CD14-positive monocyte (primary cell): ENCODE data around the gene HMOX1. TPM values are rescaled to one million over a fixed set of nuclear protein-coding genes. Genes with fewer than 3 reads are reported as not detected.

Experiments
- DNase-seq, 3 donors: peaks; one replicate each; pipeline ENCODE4 v3.0.0-alpha.2; 2011 to 2022
- H2AFZ ChIP-seq: 2 replicates; pipeline ENCODE4 v1.6.0; 2012; ENCODE audit warnings: mild to moderate bottlenecking, low read depth, low read length, inconsistent platforms; ENCODE audit not compliant: insufficient read depth, poor library complexity, severe bottlenecking
- H3K27ac ChIP-seq, 2 donors: 1 replicate in 1 of 2; 2 replicates in 1 of 2; pipeline ENCODE4 v1.5.1; 2012 to 2013; ENCODE audit warnings: low read length in 2 of 2, control low read depth in 1 of 2, inconsistent platforms in 1 of 2, low read depth in 1 of 2, mild to moderate bottlenecking in 1 of 2
- H3K27me3 ChIP-seq, 2 donors: one replicate each; pipeline versions ENCODE4 v1.6.0 to v1.6.1; 2011 to 2013; ENCODE audit warnings: low read length in 2 of 2; ENCODE audit not compliant: control insufficient read depth in 2 of 2, insufficient read depth in 2 of 2
- H3K36me3 ChIP-seq, 2 donors: replicated peaks in 1 of 2; 1 replicate in 1 of 2; 2 replicates in 1 of 2; pipeline versions ENCODE4 v1.5.1 to v1.6.1; 2012 to 2013; ENCODE audit warnings: low read length in 2 of 2, control low read depth in 1 of 2, inconsistent platforms in 1 of 2, mild to moderate bottlenecking in 1 of 2; ENCODE audit not compliant: insufficient read depth in 2 of 2, control insufficient read depth in 1 of 2
- H3K4me1 ChIP-seq, 2 donors: 1 replicate in 1 of 2; 2 replicates in 1 of 2; pipeline versions ENCODE4 v1.5.1 to v1.6.1; 2012 to 2013; ENCODE audit warnings: low read length in 2 of 2, control low read depth in 1 of 2, inconsistent platforms in 1 of 2, mild to moderate bottlenecking in 1 of 2, moderate library complexity in 1 of 2; ENCODE audit not compliant: insufficient read depth in 2 of 2, control insufficient read depth in 1 of 2
- H3K4me2 ChIP-seq: replicated peaks from 2 replicates; pipeline ENCODE3; 2012; ENCODE audit warnings: low read length, moderate library complexity, mild to moderate bottlenecking; ENCODE audit not compliant: poor library complexity, severe bottlenecking; ENCODE audit errors: extremely low read depth
- H3K4me3 ChIP-seq, 3 experiments: fragments of 200-600 bp in 1 of 3; sonication (generic) in 1 of 3; replicated peaks in 1 of 3; 1 replicate in 2 of 3; 2 replicates in 1 of 3; pipeline ENCODE4 v1.5.1; 2011 to 2013; ENCODE audit warnings: low read length in 3 of 3, mild to moderate bottlenecking in 3 of 3, control low read depth in 2 of 3, low read depth in 2 of 3, inconsistent platforms in 1 of 3, moderate library complexity in 1 of 3
- H3K79me2 ChIP-seq: 2 replicates; pipeline ENCODE4 v1.6.0; 2012; ENCODE audit warnings: mild to moderate bottlenecking, control low read depth, inconsistent platforms, low read length, moderate library complexity; ENCODE audit not compliant: insufficient read depth
- H3K9ac ChIP-seq: 2 replicates; pipeline ENCODE4 v1.6.0; 2017; ENCODE audit warnings: low read length, mild to moderate bottlenecking; ENCODE audit not compliant: insufficient read depth, poor library complexity, severe bottlenecking
- H3K9me3 ChIP-seq, 2 donors: replicated peaks in 1 of 2; 1 replicate in 1 of 2; 2 replicates in 1 of 2; pipeline versions ENCODE4 v1.5.1 to v1.6.1; 2012 to 2013; ENCODE audit warnings: low read length in 2 of 2, control low read depth in 1 of 2; ENCODE audit not compliant: control insufficient read depth in 1 of 2, insufficient read depth in 1 of 2
- H4K20me1 ChIP-seq: 2 replicates; pipeline ENCODE4 v1.6.0; 2012; ENCODE audit warnings: mild to moderate bottlenecking, low read length, control low read depth, moderate library complexity; ENCODE audit not compliant: insufficient read depth
- H3K27ac Mint-ChIP-seq, 7 donors: one replicate each; pipeline ENCODE4 v1.8.0; 2020; ENCODE audit warnings: mild to moderate bottlenecking in 7 of 7, mixed read lengths in 7 of 7, moderate library complexity in 6 of 7, inconsistent platforms in 2 of 7
- H3K27me3 Mint-ChIP-seq, 3 donors: one replicate each; pipeline ENCODE4 v1.8.0; 2021 to 2022; ENCODE audit warnings: low read depth in 3 of 3, mild to moderate bottlenecking in 3 of 3, mixed read lengths in 3 of 3, moderate library complexity in 3 of 3, inconsistent platforms in 1 of 3
- H3K36me3 Mint-ChIP-seq, 2 donors: one replicate each; pipeline ENCODE4 v1.8.0; 2020; ENCODE audit warnings: mixed read lengths in 2 of 2, inconsistent platforms in 1 of 2, mild to moderate bottlenecking in 1 of 2
- H3K4me1 Mint-ChIP-seq: one replicate; pipeline ENCODE4 v1.8.0; 2020; ENCODE audit warnings: mild to moderate bottlenecking, mixed read lengths
- H3K4me3 Mint-ChIP-seq, 2 donors: one replicate each; pipeline ENCODE4 v1.8.0; 2020; ENCODE audit warnings: mild to moderate bottlenecking in 2 of 2, mixed read lengths in 2 of 2, moderate library complexity in 1 of 2
- H3K9me3 Mint-ChIP-seq, 7 donors: one replicate each; pipeline ENCODE4 v1.8.0; 2020 to 2022; ENCODE audit warnings: mixed read lengths in 7 of 7, mild to moderate bottlenecking in 6 of 7, moderate library complexity in 6 of 7, inconsistent platforms in 2 of 7
- WGBS: methylation state at CpG from one replicate; pipeline ENCODE4 v1.1.5; 2013; ENCODE audit warnings: missing lambda C conversion rate; ENCODE audit not compliant: insufficient coverage; 5-methylcytosine and 5-hydroxymethylcytosine counted together
- intact Hi-C, 2 donors: fragments of 100-400 bp; cut with micrococcal nuclease; formaldehyde crosslinking; loops; one replicate each; pipeline versions ENCODE4 v1.15.0 to v1.15.1; 2023
- polyA plus RNA-seq, 3 donors: library from polyadenylated mRNA; depleted of rRNA in 1 of 3; unstranded in 2 of 3; stranded (reverse) in 1 of 3; fragments of 300-500 nt in 2 of 3; fragments of >200 nt in 1 of 3; fragmentation: Illumina TruSeq in 2 of 3; gene quantifications; 1 replicate in 2 of 3; 2 replicates in 1 of 3; pipeline ENCODE4 v1.2.3, GENCODE V29; 2012 to 2021
- TF ChIP-seq, protein P1 (sequence below): fragments of 200-600 bp; IDR thresholded peaks from one replicate; pipeline ENCODE4 v1.8.0; 2022; ENCODE audit warnings: antibody characterized with exemption, mild to moderate bottlenecking

Gene HMOX1
- polyA plus RNA-seq, 3 donors: 180 to 233 (median 193) TPM

DNA sequence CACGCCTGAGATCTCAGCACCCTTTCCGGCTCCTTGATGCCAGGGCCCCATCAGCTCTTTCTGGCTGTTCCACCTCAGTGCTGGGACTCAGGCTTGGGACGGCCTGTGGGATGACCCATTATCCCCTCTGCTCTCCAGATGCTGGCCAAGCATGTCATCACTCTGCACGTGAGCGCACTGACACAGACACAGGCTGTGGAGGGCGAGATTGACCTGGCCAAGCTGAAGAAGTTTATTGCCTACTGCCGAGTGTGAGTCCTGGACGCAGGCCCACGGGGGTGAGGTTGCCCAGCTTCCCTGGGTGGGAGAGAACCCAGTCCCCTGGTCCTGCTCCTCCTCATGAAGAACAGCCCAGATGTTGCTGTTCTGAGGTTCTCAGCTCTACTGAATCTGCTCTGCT, 36.7 kb downstream of the HMOX1 start:
- Histone ChIP-seq H3K79me2 (peaks cover 6% of the 10 kb centered on the region), H3K27ac (peak overlapping the region in 1 of 2 donors; percentile 56), H3K4me2 (no peak overlapping the region), H3K4me1 (peaks cover 6 to 16% of the 10 kb centered on the region in 2 donors), H3K4me3 (no peak overlapping the region), H2AFZ (no peak overlapping the region), H3K9me3 (no peaks in the 10 kb centered on the region), H3K9ac (no peak overlapping the region), H3K36me3 (peaks cover 80 to 95% of the 10 kb centered on the region in 2 donors), H3K27me3 (no peaks in the 10 kb centered on the region), H4K20me1 (no peaks in the 10 kb centered on the region)
- DNase-seq: no peak
- H3K27ac Mint-ChIP-seq: peak overlapping the region in 4 of 7 donors; percentile 16 to 82 (median 68)
- intact Hi-C loops: no loop called here
- peaks cover 15% of the 10 kb centered on the region for H3K4me1 Mint-ChIP-seq
- H3K36me3 Mint-ChIP-seq: peaks cover 78 to 85% of the 10 kb centered on the region in 2 donors
- 97% methylated on average over 9 of the region's 9 CpGs for WGBS
- no peaks in the 10 kb centered on the region for H3K27me3 Mint-ChIP-seq
- TF ChIP-seq, protein P1, sequence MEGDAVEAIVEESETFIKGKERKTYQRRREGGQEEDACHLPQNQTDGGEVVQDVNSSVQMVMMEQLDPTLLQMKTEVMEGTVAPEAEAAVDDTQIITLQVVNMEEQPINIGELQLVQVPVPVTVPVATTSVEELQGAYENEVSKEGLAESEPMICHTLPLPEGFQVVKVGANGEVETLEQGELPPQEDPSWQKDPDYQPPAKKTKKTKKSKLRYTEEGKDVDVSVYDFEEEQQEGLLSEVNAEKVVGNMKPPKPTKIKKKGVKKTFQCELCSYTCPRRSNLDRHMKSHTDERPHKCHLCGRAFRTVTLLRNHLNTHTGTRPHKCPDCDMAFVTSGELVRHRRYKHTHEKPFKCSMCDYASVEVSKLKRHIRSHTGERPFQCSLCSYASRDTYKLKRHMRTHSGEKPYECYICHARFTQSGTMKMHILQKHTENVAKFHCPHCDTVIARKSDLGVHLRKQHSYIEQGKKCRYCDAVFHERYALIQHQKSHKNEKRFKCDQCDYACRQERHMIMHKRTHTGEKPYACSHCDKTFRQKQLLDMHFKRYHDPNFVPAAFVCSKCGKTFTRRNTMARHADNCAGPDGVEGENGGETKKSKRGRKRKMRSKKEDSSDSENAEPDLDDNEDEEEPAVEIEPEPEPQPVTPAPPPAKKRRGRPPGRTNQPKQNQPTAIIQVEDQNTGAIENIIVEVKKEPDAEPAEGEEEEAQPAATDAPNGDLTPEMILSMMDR: no peak
- H3K9me3 Mint-ChIP-seq: no peaks in the 10 kb centered on the region
- no peak overlapping the region for H3K4me3 Mint-ChIP-seq

DNA sequence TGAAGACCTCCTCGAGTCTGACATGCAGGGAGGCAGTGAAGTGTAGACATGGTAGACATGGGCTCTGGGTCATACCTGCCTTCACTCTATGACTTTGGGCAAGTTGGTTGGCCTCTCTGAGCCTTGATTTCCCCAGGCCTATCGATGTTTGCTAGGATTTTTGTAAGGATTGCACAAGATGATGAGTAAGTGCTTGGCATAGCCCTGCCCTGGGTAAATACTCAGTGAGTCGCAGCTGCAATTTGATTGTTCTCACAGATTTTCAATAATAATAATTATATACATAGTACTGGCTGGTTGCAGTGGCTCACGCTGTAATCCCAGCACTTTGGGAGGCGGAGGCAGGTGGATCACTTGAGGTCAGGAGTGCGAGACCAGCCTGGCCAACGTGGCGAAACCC, 37.2 kb downstream of the HMOX1 start:
- Histone ChIP-seq H4K20me1 (no peaks in the 10 kb centered on the region), H3K9me3 (no peaks in the 10 kb centered on the region), H3K27me3 (no peaks in the 10 kb centered on the region), H3K4me1 (peaks cover 6 to 16% of the 10 kb centered on the region in 2 donors), H3K9ac (no peak overlapping the region), H3K27ac (peak overlapping the region in 1 of 2 donors; percentile 56), H3K4me2 (no peak overlapping the region), H3K79me2 (peaks cover 4% of the 10 kb centered on the region), H2AFZ (no peak overlapping the region), H3K4me3 (no peak overlapping the region), H3K36me3 (peaks cover 83 to 95% of the 10 kb centered on the region in 2 donors)
- peaks cover 15% of the 10 kb centered on the region for H3K4me1 Mint-ChIP-seq
- WGBS: 100% methylated on average over 1 of the region's 8 CpGs
- no peak overlapping the region for H3K4me3 Mint-ChIP-seq
- no peaks in the 10 kb centered on the region for H3K27me3 Mint-ChIP-seq
- DNase-seq: no peak
- TF ChIP-seq, protein P1: no peak
- intact Hi-C loops: no loop called here
- peak overlapping the region in 5 of 7 donors; percentile 6 to 82 (median 63) for H3K27ac Mint-ChIP-seq
- H3K9me3 Mint-ChIP-seq: no peaks in the 10 kb centered on the region
- H3K36me3 Mint-ChIP-seq: peaks cover 82 to 87% of the 10 kb centered on the region in 2 donors
